CD4-positive, alpha-beta T cell (primary cell): Measurements from ENCODE around the gene KCNMA1. TPM values are rescaled to one million over a fixed set of nuclear protein-coding genes. Genes with fewer than 3 reads are reported as not detected.

Source experiments
- ATAC-seq: fragments of 200-7000 bp; cut with Tn5 transposase; one replicate; pipeline ENCODE4 v1.10.0; 2022; ENCODE audit warnings: mild to moderate bottlenecking; ENCODE audit not compliant: poor library complexity
- CTCF ChIA-PET: fragments of 350-600 bp; sonication (Branson Sonifier 250); formaldehyde crosslinking; loops from one replicate; lab custom pipeline; 2021; ENCODE audit warnings: antibody characterized with exemption, inconsistent platforms; lab: Charles Lee
- POLR2A ChIA-PET: fragments of 350-600 bp; sonication (Branson Sonifier 250); formaldehyde crosslinking; loops from one replicate; lab custom pipeline; 2021; ENCODE audit warnings: antibody characterized with exemption, inconsistent platforms; lab: Charles Lee
- DNase-seq, 14 experiments: peaks; one replicate each; pipeline ENCODE4 v3.0.0-alpha.2; 2013 to 2020; ENCODE audit warnings: mixed read lengths in 2 of 14
- H3K27ac ChIP-seq, 2 donors: one replicate each; pipeline versions ENCODE4 v1.5.1 to v1.7.0; 2013; ENCODE audit warnings: low read length in 2 of 2, low read depth in 1 of 2, mild to moderate bottlenecking in 1 of 2
- H3K27me3 ChIP-seq, 2 experiments: 1 replicate in 1 of 2; 2 replicates in 1 of 2; pipeline versions ENCODE4 v1.6.1 to v1.7.0; 2013; ENCODE audit warnings: low read length in 2 of 2, control low read depth in 1 of 2, mild to moderate bottlenecking in 1 of 2, moderate library complexity in 1 of 2; ENCODE audit not compliant: insufficient read depth in 2 of 2, control insufficient read depth in 1 of 2
- H3K36me3 ChIP-seq: one replicate; pipeline ENCODE4 v1.6.1; 2013; ENCODE audit warnings: low read length, control low read depth; ENCODE audit not compliant: insufficient read depth
- H3K4me1 ChIP-seq: one replicate; pipeline ENCODE4 v1.6.1; 2013; ENCODE audit warnings: low read length, control low read depth; ENCODE audit not compliant: insufficient read depth
- H3K4me3 ChIP-seq: one replicate; pipeline ENCODE4 v1.5.1; 2013; ENCODE audit warnings: mild to moderate bottlenecking, low read length, moderate library complexity
- H3K9me3 ChIP-seq, 2 experiments: 1 replicate in 1 of 2; 2 replicates in 1 of 2; pipeline versions ENCODE4 v1.6.1 to v1.7.0; 2013; ENCODE audit warnings: low read length in 2 of 2, mild to moderate bottlenecking in 2 of 2, control low read depth in 1 of 2, moderate library complexity in 1 of 2; ENCODE audit not compliant: control insufficient read depth in 1 of 2, insufficient read depth in 1 of 2
- H3K27ac Mint-ChIP-seq: one replicate; pipeline ENCODE4 v1.8.0; 2020; ENCODE audit warnings: mixed read lengths
- H3K27me3 Mint-ChIP-seq: one replicate; pipeline ENCODE4 v1.8.0; 2021; ENCODE audit warnings: mixed read lengths
- H3K36me3 Mint-ChIP-seq: one replicate; pipeline ENCODE4 v1.8.0; 2021; ENCODE audit warnings: low read depth, mixed read lengths
- H3K4me1 Mint-ChIP-seq: one replicate; pipeline ENCODE4 v1.8.0; 2021; ENCODE audit warnings: low read depth, mixed read lengths
- H3K4me3 Mint-ChIP-seq: one replicate; pipeline ENCODE4 v1.8.0; 2020; ENCODE audit warnings: mild to moderate bottlenecking, mixed read lengths
- H3K9me3 Mint-ChIP-seq: one replicate; pipeline ENCODE4 v1.8.0; 2020; ENCODE audit warnings: mixed read lengths
- CTCF ChIP-seq: fragments of 200-600 bp; IDR thresholded peaks from one replicate; pipeline ENCODE4 v1.8.0; 2022; ENCODE audit warnings: antibody characterized with exemption, mild to moderate bottlenecking
- intact Hi-C, 2 experiments: fragments of 100-400 bp; cut with DNase I in 1 of 2; cut with micrococcal nuclease in 1 of 2; formaldehyde crosslinking; loops; one replicate each; pipeline versions ENCODE4 v1.15.1 to v1.9.0; 2023 to 2025; cut with DNase I, micrococcal nuclease
- total RNA-seq, 174 experiments: library from RNA in 2 of 174; stranded (reverse) in 2 of 174; gene quantifications; one replicate each; pipeline ENCODE4 v1.2.3 and lab custom pipeline; 2021 to 2026

KCNMA1 gene
- total RNA-seq, 2 experiments from 2014 or later = not detected

- H3K27ac ChIP-seq = no peak overlapping the region
- intact Hi-C loops = no loop called here
- peaks cover 2% of the 10 kb centered on the region for H3K4me1 ChIP-seq
- no peaks in the 10 kb centered on the region for H3K9me3 Mint-ChIP-seq
- no peak overlapping the region for H3K4me3 Mint-ChIP-seq
- H3K9me3 ChIP-seq = no peaks in the 10 kb centered on the region
- DNase-seq = no peak
- no peak overlapping the region for H3K4me3 ChIP-seq
- H3K36me3 ChIP-seq = no peaks in the 10 kb centered on the region
- no peak for TF ChIP-seq CTCF
- ATAC-seq = no peak
- H3K27me3 ChIP-seq = peaks cover 6 to 13% of the 10 kb centered on the region in 2 experiments
- no peak overlapping the region for H3K27ac Mint-ChIP-seq
- CTCF ChIA-PET = no interaction called here
- H3K36me3 Mint-ChIP-seq = no peaks in the 10 kb centered on the region
- H3K4me1 Mint-ChIP-seq = no peaks in the 10 kb centered on the region
- H3K27me3 Mint-ChIP-seq = peaks cover 38% of the 10 kb centered on the region
- POLR2A ChIA-PET = no interaction called here
Measured at GRCh38 chr10:77168161-77168560, 469.4 kb downstream of the KCNMA1 start.

- H3K27me3 Mint-ChIP-seq = peaks cover 44% of the 10 kb centered on the region
- no peaks in the 10 kb centered on the region for H3K36me3 Mint-ChIP-seq
- no peaks in the 10 kb centered on the region for H3K4me1 Mint-ChIP-seq
- Histone ChIP-seq H3K9me3 (no peaks in the 10 kb centered on the region), H3K36me3 (no peaks in the 10 kb centered on the region), H3K4me3 (no peak overlapping the region), H3K4me1 (peaks cover 2% of the 10 kb centered on the region), H3K27ac (no peak overlapping the region), H3K27me3 (peaks cover 6 to 23% of the 10 kb centered on the region in 2 experiments)
- H3K27ac Mint-ChIP-seq = no peak overlapping the region
- no peaks in the 10 kb centered on the region for H3K9me3 Mint-ChIP-seq
- peak overlapping the region; percentile 16 for H3K4me3 Mint-ChIP-seq
- POLR2A ChIA-PET = no interaction called here
- DNase-seq = peak in 9 of 14 experiments; percentile 1 to 56 (median 6)
- ATAC-seq = peak; percentile 60
- CTCF ChIA-PET = interaction anchor here (1.4 kb wide), 1 partner anchor 8 kb away, joined by 3 read pairs; no protein-coding TSS in a partner anchor
- intact Hi-C loops = loop anchor here in 1 of 2 experiments (2.0 kb wide), 1 partner anchor 477 kb away; no protein-coding TSS in a partner anchor
- peak; percentile 76 for TF ChIP-seq CTCF
Measured at GRCh38 chr10:77165445-77166208, 472.0 kb downstream of the KCNMA1 start.

GRCh38 chr10:77164616-77165311, 472.8 kb downstream of the KCNMA1 start:
- no peak for ATAC-seq
- Mint-ChIP-seq H3K36me3 (no peaks in the 10 kb centered on the region), H3K4me3 (no peak overlapping the region), H3K4me1 (no peaks in the 10 kb centered on the region), H3K27ac (no peak overlapping the region), H3K27me3 (peaks cover 44% of the 10 kb centered on the region), H3K9me3 (no peaks in the 10 kb centered on the region)
- H3K27me3 ChIP-seq = peaks cover 6 to 23% of the 10 kb centered on the region in 2 experiments
- TF ChIP-seq CTCF = no peak
- DNase-seq = no peak
- ChIA-PET POLR2A (no interaction called here), CTCF (interaction anchor here (1.4 kb wide), 1 partner anchor 9 kb away, joined by 3 read pairs; no protein-coding TSS in a partner anchor)
- no peaks in the 10 kb centered on the region for H3K9me3 ChIP-seq
- H3K4me1 ChIP-seq = peaks cover 2% of the 10 kb centered on the region
- H3K4me3 ChIP-seq = no peak overlapping the region
- H3K27ac ChIP-seq = no peak overlapping the region
- no peaks in the 10 kb centered on the region for H3K36me3 ChIP-seq
- intact Hi-C loops = loop anchor here in 1 of 2 experiments (2.0 kb wide), 1 partner anchor 478 kb away; no protein-coding TSS in a partner anchor
